Esophagus squamous epithelium (tissue), 4 donors: ENCODE results near the gene COL1A1.

Experiments
- POLR2A ChIP-seq, 4 donors: fragments of 450-650 bp; IDR thresholded peaks; one replicate each; pipeline ENCODE4 v1.6.1; 2017; ENCODE audit warnings: antibody characterized with exemption in 4 of 4, mild to moderate bottlenecking in 4 of 4, moderate library complexity in 3 of 4
- TF ChIP-seq, protein P1 (sequence below), 6 experiments: fragments of 450-650 bp in 4 of 6; fragments of 200-600 bp in 2 of 6; sonication (generic) in 2 of 6; IDR thresholded peaks; one replicate each; pipeline ENCODE4 v1.5.1; 2016 to 2019; ENCODE audit warnings: antibody characterized with exemption in 6 of 6, mild to moderate bottlenecking in 4 of 6, moderate library complexity in 4 of 6

DNA sequence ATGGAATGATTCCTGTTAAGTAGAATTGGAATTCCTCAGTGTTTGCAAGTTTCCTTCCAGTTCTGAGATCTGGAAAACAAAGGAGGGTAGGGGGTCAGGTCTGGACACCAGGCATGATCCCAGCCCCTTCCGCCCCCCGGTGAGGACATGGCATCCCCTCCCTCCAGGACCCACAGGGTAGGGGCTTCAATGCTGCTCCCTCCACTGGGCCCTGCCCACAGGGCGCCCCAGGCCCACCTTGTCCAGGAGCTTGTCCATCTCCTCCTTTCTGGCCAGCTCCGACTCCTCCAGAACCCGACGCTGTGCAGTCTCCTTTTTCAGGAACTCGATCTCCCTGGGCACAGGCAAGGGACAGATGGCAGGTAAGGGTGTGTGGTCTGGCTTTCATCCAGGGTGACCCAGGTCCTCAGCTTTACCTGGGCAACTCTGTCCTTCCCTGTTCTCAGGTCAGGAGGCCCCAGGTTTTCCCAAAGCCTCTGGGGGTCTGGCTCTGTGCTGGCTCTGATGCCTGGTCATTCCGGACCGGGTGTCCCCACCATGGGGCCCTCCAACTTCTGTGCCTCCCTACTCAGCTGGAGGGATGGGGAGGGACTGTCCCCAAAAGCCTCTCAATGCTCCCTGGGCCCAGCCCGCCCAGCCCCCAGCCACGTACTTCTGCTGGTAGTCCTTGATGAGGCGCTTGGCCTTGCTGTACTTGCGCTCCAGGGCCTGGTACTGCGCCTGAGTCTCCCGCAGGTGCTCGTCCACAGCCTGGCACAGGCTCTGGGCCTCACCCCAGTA, 65.9 kb downstream of the COL1A1 start:
- TF ChIP-seq, protein P1, sequence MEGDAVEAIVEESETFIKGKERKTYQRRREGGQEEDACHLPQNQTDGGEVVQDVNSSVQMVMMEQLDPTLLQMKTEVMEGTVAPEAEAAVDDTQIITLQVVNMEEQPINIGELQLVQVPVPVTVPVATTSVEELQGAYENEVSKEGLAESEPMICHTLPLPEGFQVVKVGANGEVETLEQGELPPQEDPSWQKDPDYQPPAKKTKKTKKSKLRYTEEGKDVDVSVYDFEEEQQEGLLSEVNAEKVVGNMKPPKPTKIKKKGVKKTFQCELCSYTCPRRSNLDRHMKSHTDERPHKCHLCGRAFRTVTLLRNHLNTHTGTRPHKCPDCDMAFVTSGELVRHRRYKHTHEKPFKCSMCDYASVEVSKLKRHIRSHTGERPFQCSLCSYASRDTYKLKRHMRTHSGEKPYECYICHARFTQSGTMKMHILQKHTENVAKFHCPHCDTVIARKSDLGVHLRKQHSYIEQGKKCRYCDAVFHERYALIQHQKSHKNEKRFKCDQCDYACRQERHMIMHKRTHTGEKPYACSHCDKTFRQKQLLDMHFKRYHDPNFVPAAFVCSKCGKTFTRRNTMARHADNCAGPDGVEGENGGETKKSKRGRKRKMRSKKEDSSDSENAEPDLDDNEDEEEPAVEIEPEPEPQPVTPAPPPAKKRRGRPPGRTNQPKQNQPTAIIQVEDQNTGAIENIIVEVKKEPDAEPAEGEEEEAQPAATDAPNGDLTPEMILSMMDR (IDR thresholded peaks at IDR 0.05): no peak
- no peak for TF ChIP-seq POLR2A (IDR thresholded peaks at IDR 0.05)
